HL-60 (cell line): ENCODE data around the gene RNLS.

Experiments used
- DNase-seq, 2 experiments: peaks; one replicate each; pipeline ENCODE4 v3.0.0-alpha.2; 2010 to 2020; ENCODE audit warnings: low read depth in 1 of 2, low spot score in 1 of 2
- H3K27ac ChIP-seq: fragments of 250-450 bp; sonication (Bioruptor Pico); replicated peaks from 2 replicates; pipeline ENCODE4 v1.5.1; 2020; ENCODE audit warnings: mild to moderate bottlenecking, moderate library complexity
- H3K27me3 ChIP-seq: fragments of 250-450 bp; sonication (Bioruptor Pico); 2 replicates; pipeline ENCODE4 v1.5.1; 2021; ENCODE audit warnings: mild to moderate bottlenecking, moderate library complexity; ENCODE audit not compliant: insufficient read depth, poor library complexity, severe bottlenecking
- H3K4me3 ChIP-seq: replicated peaks from 2 replicates; pipeline ENCODE4 v1.5.1; 2011; ENCODE audit warnings: mild to moderate bottlenecking, control low read depth, low read length; ENCODE audit not compliant: insufficient read depth
- CTCF ChIP-seq: IDR thresholded peaks from one replicate; pipeline ENCODE4 v1.5.1; 2011; ENCODE audit warnings: low read length, control low read depth, inconsistent platforms; ENCODE audit not compliant: insufficient read depth
- GABPA ChIP-seq: IDR thresholded peaks from 2 replicates; pipeline ENCODE4 v1.6.1; 2012; ENCODE audit warnings: low read depth
- POLR2AphosphoS5 ChIP-seq: IDR thresholded peaks from 2 replicates; pipeline ENCODE4 v1.6.1; 2012; ENCODE audit warnings: low read depth
- REST ChIP-seq: IDR thresholded peaks from 2 replicates; pipeline ENCODE4 v1.6.1; 2012; ENCODE audit warnings: low read depth; ENCODE audit not compliant: insufficient replicate concordance
- SPI1 ChIP-seq: IDR thresholded peaks from 2 replicates; pipeline ENCODE4 v1.6.1; 2012; ENCODE audit warnings: low read depth, mild to moderate bottlenecking, borderline replicate concordance

The RNLS gene

GRCh38 chr10:88526501-88527105 lies 56.5 kb downstream of the RNLS start:
- DNase-seq, result no peak
- H3K27me3 ChIP-seq, result no peaks in the 10 kb centered on the region
- H3K27ac ChIP-seq, result no peak overlapping the region
- no peak overlapping the region for H3K4me3 ChIP-seq
- TF ChIP-seq POLR2AphosphoS5, result no peak
- no peak for TF ChIP-seq REST
- TF ChIP-seq SPI1, result no peak
- TF ChIP-seq GABPA, result no peak
- TF ChIP-seq CTCF, result no peak

- TF ChIP-seq CTCF, result no peak
- no peak for TF ChIP-seq REST
- TF ChIP-seq SPI1, result no peak
- no peak for TF ChIP-seq GABPA
- TF ChIP-seq POLR2AphosphoS5, result no peak
- Histone ChIP-seq H3K4me3 (no peak overlapping the region), H3K27ac (no peak overlapping the region), H3K27me3 (no peaks in the 10 kb centered on the region)
- no peak for DNase-seq
These were observed 57.6 kb downstream of the RNLS start for GRCh38 chr10:88525371-88526069.

GRCh38 chr10:88523739-88524400 lies 59.2 kb downstream of the RNLS start:
- Histone ChIP-seq H3K27ac (no peak overlapping the region), H3K4me3 (no peak overlapping the region), H3K27me3 (no peaks in the 10 kb centered on the region)
- TF ChIP-seq SPI1, result no peak
- no peak for TF ChIP-seq CTCF
- TF ChIP-seq GABPA, result no peak
- no peak for TF ChIP-seq REST
- no peak for TF ChIP-seq POLR2AphosphoS5
- no peak for DNase-seq
